Measurements from ENCODE around the gene LY86. TPM values are rescaled to one million over a fixed set of nuclear protein-coding genes. Genes with fewer than 3 reads are reported as not detected.
A peak's percentile ranks its signal among the peaks of the same experiment; 100 is the strongest.

Gene LY86
- total RNA-seq, 1 experiment from 2014 or later, result not detected

DNA sequence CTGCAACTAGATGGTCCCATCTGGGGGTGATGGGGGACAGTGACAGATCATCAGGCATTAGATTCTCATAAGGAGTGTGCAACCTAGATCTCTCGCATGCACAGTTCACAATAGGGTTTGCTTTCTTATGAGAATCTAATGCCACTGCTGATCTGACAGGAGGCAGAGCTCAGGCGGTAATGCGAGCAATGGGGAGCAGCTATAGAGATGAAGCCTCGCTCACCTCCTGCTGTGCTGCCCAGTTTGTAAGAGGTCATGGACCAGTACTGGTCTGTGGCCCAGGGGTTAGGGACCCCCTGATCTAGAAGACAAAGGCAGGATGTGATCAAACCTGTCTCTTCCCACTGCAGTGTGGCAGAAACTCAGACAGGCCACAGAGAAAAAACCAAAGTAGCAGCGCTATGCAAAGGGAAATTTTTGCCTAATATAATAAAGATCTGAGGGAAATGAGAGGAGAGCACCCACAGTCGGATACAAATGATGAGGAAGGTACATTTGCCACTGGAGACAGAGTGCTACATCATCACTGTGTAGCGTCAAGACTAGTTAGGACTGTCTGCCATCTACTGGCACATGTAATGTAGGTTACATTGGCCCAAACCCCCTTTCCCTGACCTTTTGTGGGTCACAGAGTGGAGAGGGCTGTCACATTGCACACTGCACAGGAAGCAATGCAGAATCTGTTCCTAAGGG lies 4.1 kb upstream of the LY86 start:
- intact Hi-C loops (cut with micrococcal nuclease), result loop anchor here (2.0 kb wide), 1 partner anchor 26 kb away; no protein-coding TSS in a partner anchor
- no TSS peak for BruUV-seq (replicated peaks)
- POLR2A ChIA-PET, result no interaction called here
- H3K4me1 Mint-ChIP-seq (ENCODE audit: insufficient read depth, unreplicated experiment), result no peaks in the 10 kb centered on the region
- no peaks in the 10 kb centered on the region for H3K36me3 Mint-ChIP-seq (ENCODE audit: insufficient read depth, unreplicated experiment)
- no peaks in the 10 kb centered on the region for H3K27me3 Mint-ChIP-seq (ENCODE audit: insufficient read depth, unreplicated experiment)
- no peak overlapping the region for H3K27ac Mint-ChIP-seq (ENCODE audit: low read depth, unreplicated experiment)
- H3K4me3 Mint-ChIP-seq (ENCODE audit: unreplicated experiment), result no peak overlapping the region
- no peak for DNase-seq (ENCODE audit: unreplicated experiment)
- TF ChIP-seq, protein P1, sequence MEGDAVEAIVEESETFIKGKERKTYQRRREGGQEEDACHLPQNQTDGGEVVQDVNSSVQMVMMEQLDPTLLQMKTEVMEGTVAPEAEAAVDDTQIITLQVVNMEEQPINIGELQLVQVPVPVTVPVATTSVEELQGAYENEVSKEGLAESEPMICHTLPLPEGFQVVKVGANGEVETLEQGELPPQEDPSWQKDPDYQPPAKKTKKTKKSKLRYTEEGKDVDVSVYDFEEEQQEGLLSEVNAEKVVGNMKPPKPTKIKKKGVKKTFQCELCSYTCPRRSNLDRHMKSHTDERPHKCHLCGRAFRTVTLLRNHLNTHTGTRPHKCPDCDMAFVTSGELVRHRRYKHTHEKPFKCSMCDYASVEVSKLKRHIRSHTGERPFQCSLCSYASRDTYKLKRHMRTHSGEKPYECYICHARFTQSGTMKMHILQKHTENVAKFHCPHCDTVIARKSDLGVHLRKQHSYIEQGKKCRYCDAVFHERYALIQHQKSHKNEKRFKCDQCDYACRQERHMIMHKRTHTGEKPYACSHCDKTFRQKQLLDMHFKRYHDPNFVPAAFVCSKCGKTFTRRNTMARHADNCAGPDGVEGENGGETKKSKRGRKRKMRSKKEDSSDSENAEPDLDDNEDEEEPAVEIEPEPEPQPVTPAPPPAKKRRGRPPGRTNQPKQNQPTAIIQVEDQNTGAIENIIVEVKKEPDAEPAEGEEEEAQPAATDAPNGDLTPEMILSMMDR (IDR thresholded peaks at IDR 0.05; ENCODE audit: unreplicated experiment), result peak; percentile 22
- no peaks in the 10 kb centered on the region for H3K9me3 Mint-ChIP-seq (ENCODE audit: unreplicated experiment)
- CTCF ChIA-PET, result interaction anchor here (0.7 to 1.8 kb wide), 2 partner anchors 10 to 1113 kb away, joined by 4 read pairs; no protein-coding TSS in a partner anchor

DNA sequence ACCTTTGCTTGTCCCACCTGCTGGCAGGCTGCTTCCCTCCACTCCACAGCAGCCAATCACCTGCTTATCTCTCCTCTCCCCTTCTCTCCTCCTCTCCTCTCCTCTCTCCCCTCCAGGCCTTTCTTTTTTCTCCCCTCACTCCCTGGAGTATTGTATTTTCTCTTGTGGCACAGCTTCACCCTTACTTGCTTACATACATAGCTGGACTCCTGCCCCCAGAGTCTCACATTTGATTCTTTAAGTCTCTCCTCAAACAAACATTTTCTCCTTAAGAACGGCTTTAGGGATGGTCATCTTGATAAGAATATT lies 3.6 kb upstream of the LY86 start:
- Mint-ChIP-seq H3K27me3 (ENCODE audit: insufficient read depth, unreplicated experiment) (no peaks in the 10 kb centered on the region), H3K36me3 (ENCODE audit: insufficient read depth, unreplicated experiment) (no peaks in the 10 kb centered on the region), H3K9me3 (ENCODE audit: unreplicated experiment) (no peaks in the 10 kb centered on the region), H3K4me3 (ENCODE audit: unreplicated experiment) (no peak overlapping the region), H3K27ac (ENCODE audit: low read depth, unreplicated experiment) (no peak overlapping the region), H3K4me1 (ENCODE audit: insufficient read depth, unreplicated experiment) (no peaks in the 10 kb centered on the region)
- ChIA-PET CTCF (interaction anchor here (0.6 to 0.7 kb wide), 2 partner anchors 11 to 1239 kb away, joined by 4 read pairs; no protein-coding TSS in a partner anchor), POLR2A (interaction anchor here (0.6 kb wide), 1 partner anchor 90 kb away, joined by 4 read pairs; no protein-coding TSS in a partner anchor)
- TF ChIP-seq, protein P1 (IDR thresholded peaks at IDR 0.05; ENCODE audit: unreplicated experiment), result no peak
- no peak for DNase-seq (ENCODE audit: unreplicated experiment)
- no TSS peak for BruUV-seq (replicated peaks)
- intact Hi-C loops (cut with micrococcal nuclease), result loop anchor here (2.0 kb wide), 1 partner anchor 26 kb away; no protein-coding TSS in a partner anchor

DNA sequence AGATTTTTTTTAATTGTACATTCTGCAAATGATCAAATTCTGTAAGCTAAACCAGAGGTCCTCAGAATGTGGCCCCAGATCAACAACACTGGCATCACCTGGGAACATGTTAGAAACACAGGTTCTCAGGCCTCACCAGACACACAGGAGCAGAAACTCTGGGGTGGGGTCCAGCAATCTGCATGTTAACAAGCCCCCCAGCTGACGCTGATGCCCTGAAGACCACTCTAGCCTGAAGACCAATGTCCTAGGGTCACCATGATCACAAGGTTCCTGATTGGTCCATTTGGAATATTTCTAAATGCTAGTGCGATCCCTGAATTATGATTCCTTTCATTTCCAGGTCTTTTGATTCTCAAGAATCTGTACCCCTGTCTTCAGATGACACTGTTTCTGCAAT lies 2.4 kb upstream of the LY86 start:
- ChIA-PET CTCF (no interaction called here), POLR2A (interaction anchor here (0.7 kb wide), 1 partner anchor 26 kb away, joined by 3 read pairs; no protein-coding TSS in a partner anchor)
- Mint-ChIP-seq H3K4me3 (ENCODE audit: unreplicated experiment) (no peak overlapping the region), H3K36me3 (ENCODE audit: insufficient read depth, unreplicated experiment) (no peaks in the 10 kb centered on the region), H3K27me3 (ENCODE audit: insufficient read depth, unreplicated experiment) (no peaks in the 10 kb centered on the region), H3K27ac (ENCODE audit: low read depth, unreplicated experiment) (no peak overlapping the region), H3K9me3 (ENCODE audit: unreplicated experiment) (no peaks in the 10 kb centered on the region), H3K4me1 (ENCODE audit: insufficient read depth, unreplicated experiment) (no peaks in the 10 kb centered on the region)
- no peak for DNase-seq (ENCODE audit: unreplicated experiment)
- TF ChIP-seq, protein P1 (IDR thresholded peaks at IDR 0.05; ENCODE audit: unreplicated experiment), result no peak
- intact Hi-C loops (cut with micrococcal nuclease), result no loop called here
- BruUV-seq (replicated peaks), result no TSS peak

DNA sequence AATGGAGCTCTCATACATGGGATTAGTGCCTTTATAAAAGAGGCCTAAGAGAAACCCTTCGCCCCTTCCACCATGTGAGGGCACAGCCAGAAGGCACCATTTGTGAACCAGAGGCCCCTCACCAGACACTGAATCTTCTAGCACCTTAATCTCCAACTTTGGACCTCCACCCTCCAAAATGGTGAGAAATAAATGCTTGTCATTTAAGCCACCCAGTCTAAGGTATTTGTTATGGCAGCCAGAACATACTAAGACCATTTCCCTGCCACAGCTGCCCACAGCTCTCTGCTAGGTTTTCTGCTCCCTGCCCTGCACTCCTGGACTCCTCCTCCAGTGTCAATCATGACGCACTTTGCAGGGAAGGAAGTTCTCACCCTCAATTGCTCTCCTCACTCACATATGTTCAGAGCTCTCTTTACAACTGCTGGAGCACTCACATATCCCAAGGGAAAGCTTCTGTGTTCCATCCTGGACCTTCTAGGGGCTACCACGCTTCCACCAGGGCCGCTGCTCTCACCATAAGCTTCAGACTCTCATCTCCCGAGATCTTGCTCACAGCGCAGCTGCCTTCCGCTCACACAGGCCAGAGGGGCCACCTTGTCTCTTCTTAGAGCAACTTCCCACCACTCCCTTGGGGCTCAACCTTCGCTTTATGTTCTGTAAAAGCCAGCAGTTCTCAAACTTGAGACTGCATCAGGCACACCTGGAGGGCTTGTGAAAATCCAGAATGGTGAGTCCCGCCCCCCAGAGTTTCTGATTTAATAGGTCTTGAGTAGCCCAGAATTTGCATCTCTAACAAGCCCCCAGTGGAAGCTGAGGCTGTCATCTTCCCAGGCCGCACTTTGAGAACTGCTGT lies 1.6 kb upstream of the LY86 start:
- no peak overlapping the region for H3K27ac Mint-ChIP-seq (ENCODE audit: low read depth, unreplicated experiment)
- no peaks in the 10 kb centered on the region for H3K4me1 Mint-ChIP-seq (ENCODE audit: insufficient read depth, unreplicated experiment)
- H3K4me3 Mint-ChIP-seq (ENCODE audit: unreplicated experiment), result no peak overlapping the region
- POLR2A ChIA-PET, result interaction anchor here (0.7 kb wide), 1 partner anchor 27 kb away, joined by 3 read pairs; no protein-coding TSS in a partner anchor
- intact Hi-C loops (cut with micrococcal nuclease), result no loop called here
- DNase-seq (ENCODE audit: unreplicated experiment), result no peak
- no TSS peak for BruUV-seq (replicated peaks)
- TF ChIP-seq, protein P1 (IDR thresholded peaks at IDR 0.05; ENCODE audit: unreplicated experiment), result no peak
- H3K27me3 Mint-ChIP-seq (ENCODE audit: insufficient read depth, unreplicated experiment), result no peaks in the 10 kb centered on the region
- CTCF ChIA-PET, result interaction anchor here (0.7 to 1.1 kb wide), 2 partner anchors 18 to 30 kb away, joined by 3 read pairs; no protein-coding TSS in a partner anchor
- no peaks in the 10 kb centered on the region for H3K36me3 Mint-ChIP-seq (ENCODE audit: insufficient read depth, unreplicated experiment)
- H3K9me3 Mint-ChIP-seq (ENCODE audit: unreplicated experiment), result no peaks in the 10 kb centered on the region
